Activated T-cell treated with anti-CD3 and anti-CD28 coated beads for 1 hour (primary cell): ENCODE data around the gene PXDN.

Experiments used
- DNase-seq: peaks from one replicate; pipeline ENCODE4 v3.0.0-alpha.2; 2020; ENCODE audit warnings: low read depth

The PXDN gene

DNA sequence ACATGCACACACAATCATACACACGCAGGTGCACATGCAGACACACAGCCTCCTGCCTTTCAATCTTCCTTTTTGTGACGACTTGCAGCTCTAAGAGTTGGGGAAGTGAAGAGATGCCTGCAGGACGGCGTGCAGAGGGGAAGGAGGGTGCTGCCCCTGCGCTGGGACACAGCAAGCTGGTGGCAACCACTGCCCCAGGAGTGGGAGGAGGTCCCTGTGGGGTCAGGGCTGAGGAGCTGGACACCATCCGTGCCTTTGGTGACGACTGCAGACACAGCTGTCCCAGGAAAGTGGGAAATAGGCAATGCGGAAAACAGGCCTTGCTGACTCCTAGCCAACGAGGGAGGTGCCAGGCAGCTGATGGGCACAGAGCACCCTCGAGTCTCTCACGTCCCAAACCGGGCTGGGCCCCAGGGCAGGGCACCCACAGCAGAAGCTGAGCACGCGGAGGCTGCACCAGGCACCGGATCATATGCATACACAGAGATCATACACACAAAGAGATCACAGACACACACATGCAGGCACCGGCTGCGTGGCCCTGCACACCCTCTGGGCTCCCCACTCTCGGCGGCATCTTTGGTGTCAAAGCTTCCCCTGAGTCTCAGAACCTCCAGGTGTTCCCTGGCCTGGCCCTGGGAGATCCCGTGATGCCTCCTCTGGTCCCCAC is 146.1 kb downstream of the PXDN start:
- no peak for DNase-seq

- DNase-seq: no peak
These were observed 149.0 kb downstream of the PXDN start for GRCh38 chr2:1595274-1595673.

DNA sequence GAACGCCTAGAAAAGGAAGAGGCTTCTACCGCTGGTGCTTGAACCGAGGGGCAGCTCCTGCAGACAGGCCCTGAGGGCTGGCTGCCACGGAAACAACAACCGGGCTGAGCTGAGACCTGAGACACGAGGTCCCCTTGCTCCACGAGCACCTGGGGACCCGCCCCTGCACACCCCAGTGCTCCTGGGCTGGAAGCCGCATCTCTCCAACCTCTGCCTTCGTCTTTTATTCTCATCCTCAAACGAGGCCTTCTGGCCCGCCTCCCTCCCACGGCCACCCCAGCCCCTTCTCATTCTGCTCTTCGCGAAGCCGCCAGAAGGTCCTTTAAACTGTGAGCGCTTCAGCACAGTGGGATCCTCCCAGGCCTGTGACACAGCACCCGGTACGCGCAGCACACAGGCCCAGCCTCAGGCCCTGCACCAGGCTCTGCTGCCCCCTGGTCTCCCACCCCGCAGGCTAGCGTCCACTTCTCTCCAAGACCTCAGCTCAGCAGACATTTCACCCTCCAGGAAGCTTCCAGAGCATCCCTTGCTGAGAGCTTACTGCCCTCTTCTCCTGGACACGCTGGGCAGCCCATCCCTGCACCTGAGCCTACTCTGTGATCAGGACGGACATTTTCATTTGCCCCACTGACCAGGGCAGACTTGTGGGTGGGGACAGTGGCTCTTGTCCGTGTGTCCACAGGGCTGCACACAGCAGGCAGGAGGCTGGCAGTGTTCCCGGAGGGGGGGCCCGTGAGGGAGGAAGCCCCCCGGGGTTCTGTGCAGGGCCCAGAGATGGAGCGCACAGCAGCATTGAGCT is 149.7 kb downstream of the PXDN start:
- DNase-seq: no peak

DNA sequence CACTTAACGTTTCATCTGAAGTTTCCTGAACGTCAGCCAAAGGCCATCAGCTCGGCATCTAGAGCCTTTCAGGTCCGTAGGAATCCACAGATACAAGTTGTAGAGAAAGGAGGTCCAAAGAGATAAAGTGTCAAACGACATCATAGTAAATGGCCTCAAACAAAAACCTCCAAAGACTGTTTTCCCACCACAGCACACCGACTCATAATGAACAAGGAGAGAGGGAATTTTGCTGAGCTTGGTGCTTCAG is 150.3 kb downstream of the PXDN start:
- DNase-seq: no peak

GRCh38 chr2:1593371-1594122 is 150.8 kb downstream of the PXDN start:
- DNase-seq: no peak

DNA sequence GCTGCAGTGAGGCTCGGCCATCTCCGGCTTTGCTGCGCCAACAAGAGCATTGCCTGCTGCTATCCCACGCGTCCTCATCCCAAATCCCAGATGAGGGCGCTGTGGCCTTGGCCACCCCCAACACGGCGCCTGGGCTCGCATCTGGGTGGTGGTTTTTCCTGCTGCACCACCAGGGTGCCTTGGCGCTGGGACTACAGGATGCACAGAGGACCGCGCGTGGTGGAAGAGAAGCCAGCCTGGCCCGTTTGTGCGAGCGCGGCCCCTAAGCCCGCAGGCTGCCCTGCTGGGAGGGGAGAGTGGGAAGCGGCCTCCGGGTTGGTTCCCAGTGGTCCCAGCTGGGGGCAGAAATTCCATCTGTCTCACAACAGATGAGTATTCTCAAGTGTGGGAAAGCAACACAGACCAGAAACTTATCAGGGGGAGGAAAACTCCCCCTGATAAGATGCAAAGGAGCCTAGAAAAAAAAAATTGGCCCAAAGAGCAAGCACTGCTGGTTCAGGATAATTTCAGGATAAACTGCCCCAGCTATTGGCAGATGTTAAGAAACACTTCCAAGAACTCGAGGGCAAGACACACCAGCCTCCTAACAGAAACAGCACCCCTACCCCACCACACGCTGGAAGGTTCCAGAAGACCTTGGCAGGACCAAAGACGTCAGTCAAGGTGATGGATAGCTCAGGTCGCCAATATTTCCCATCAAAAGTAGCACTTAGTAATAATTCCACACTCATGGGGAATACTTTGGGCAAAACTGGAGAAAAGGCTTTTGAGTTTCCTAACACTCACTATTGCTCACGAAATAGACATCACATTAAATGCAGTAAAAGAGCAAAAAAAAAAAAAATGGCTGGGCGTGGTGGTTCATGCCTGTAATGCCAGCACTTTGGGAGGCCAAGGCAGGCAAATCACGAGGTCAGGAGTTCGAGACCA is 152.1 kb downstream of the PXDN start:
- DNase-seq: no peak

DNA sequence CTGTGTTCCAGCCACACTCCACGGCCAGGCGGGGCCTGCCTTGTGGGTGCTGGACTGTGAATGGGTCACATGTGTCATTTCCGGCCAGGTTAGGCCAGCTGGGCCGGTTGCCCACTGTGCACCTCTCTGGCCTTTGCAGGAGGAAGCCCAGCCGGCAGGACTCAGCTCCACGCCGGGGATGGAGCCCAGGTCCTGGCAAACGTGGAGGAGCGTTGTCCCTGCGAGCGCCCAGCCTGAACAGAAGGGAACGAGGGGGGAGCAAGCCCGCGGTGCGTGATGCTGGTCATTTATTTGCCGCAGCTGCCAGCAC is 152.9 kb downstream of the PXDN start:
- DNase-seq: no peak

- DNase-seq: no peak
These were observed 153.5 kb downstream of the PXDN start for GRCh38 chr2:1590596-1591460.

DNA sequence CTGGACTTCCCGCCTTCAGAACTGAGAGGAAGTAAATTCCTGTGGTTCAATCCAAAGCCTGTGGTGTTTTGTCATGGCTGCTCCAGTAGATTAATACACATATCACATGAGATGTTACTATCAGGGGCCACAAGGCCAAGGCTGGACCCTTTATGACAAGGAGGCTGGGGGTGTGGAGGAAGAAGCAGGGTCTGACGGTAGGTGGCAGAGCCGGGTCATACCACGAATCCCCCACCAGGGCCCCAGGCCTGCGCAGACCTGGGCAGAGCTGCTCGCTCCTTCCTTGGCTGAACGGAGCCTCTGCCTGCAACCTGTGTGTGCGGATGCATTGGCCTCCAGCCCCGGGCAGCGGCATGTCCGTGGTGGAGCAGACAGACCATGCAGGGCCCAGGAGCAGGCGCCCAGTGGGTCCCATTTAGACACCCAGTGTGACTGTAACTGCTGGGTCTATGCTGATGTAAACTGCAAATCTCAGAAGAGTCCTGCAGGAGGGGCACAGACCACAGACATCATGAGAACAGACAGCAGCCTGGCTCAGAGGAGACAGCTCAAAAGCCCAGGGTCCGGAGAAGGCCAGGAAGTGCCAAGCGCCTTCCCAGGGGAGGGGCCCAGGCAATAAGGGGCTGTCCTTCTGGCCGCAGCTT is 155.2 kb downstream of the PXDN start:
- DNase-seq: no peak

- DNase-seq: no peak
These were observed 156.0 kb downstream of the PXDN start for GRCh38 chr2:1588051-1588977.

GRCh38 chr2:1586923-1587840 is 157.1 kb downstream of the PXDN start:
- no peak for DNase-seq

GRCh38 chr2:1586251-1586922 is 157.9 kb downstream of the PXDN start:
- DNase-seq: no peak

DNA sequence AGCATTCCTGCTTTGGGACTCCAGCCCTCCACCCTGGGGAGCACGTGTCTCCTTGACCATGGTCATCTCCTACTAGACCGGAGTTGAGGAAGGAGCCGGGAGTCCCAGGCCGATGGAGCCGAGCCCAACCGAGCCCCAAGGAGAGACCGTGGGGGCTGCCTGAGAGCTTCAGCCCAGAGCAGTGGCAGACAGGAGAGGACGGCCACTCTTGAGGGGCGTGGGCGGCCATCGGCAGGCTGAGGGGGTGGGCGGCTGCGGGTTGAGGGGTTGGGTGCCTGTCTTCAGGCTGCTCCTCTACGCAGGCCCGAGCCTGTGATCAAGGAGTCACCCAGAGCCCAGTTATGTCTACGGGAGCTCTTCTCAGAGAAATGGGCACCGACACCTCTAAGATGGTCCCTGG is 158.7 kb downstream of the PXDN start:
- no peak for DNase-seq

GRCh38 chr2:1584691-1585485 is 159.4 kb downstream of the PXDN start:
- no peak for DNase-seq

- no peak for DNase-seq
These were observed 160.2 kb downstream of the PXDN start for GRCh38 chr2:1584051-1584531.

GRCh38 chr2:1582891-1583341 is 161.4 kb downstream of the PXDN start:
- no peak for DNase-seq
